GM20000 (cell line): ENCODE results near the gene PGGHG.

ENCODE experiments used
- DNase-seq: peaks from one replicate; pipeline ENCODE4 v3.0.0; 2012; ENCODE audit warnings: low spot score
- TF ChIP-seq, protein P1 (sequence below): IDR thresholded peaks from 2 replicates; pipeline ENCODE4 v1.5.1; 2012; ENCODE audit warnings: mild to moderate bottlenecking, control low read depth; ENCODE audit errors: extremely low read depth, missing control alignments

The PGGHG gene

DNA sequence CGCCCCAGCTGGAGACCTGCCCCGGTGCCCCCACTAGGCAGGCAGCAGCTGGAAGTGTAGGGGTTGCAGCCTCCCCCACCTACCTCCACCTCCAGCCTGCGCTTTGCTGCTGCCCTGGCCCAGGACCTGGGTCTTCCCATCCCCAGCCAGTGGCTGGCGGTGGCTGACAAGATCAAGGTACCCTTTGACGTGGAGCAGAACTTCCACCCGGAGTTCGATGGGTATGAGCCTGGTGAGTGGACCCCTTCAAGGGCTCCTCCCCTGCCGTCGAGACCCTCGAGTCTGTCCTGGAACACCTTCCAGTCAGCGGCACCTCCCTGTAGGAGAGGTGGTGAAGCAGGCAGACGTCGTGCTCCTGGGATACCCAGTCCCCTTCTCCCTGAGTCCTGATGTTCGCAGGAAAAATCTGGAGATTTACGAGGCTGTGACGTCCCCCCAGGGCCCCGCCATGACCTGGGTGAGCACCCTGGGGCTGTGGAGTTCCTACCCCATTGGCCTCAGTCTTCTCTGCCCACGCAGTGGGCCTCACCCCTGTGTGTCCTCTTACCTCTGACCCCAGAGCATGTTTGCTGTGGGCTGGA lies 4.4 kb downstream of the PGGHG start:
- TF ChIP-seq, protein P1, sequence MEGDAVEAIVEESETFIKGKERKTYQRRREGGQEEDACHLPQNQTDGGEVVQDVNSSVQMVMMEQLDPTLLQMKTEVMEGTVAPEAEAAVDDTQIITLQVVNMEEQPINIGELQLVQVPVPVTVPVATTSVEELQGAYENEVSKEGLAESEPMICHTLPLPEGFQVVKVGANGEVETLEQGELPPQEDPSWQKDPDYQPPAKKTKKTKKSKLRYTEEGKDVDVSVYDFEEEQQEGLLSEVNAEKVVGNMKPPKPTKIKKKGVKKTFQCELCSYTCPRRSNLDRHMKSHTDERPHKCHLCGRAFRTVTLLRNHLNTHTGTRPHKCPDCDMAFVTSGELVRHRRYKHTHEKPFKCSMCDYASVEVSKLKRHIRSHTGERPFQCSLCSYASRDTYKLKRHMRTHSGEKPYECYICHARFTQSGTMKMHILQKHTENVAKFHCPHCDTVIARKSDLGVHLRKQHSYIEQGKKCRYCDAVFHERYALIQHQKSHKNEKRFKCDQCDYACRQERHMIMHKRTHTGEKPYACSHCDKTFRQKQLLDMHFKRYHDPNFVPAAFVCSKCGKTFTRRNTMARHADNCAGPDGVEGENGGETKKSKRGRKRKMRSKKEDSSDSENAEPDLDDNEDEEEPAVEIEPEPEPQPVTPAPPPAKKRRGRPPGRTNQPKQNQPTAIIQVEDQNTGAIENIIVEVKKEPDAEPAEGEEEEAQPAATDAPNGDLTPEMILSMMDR = no peak
- DNase-seq = no peak

DNA sequence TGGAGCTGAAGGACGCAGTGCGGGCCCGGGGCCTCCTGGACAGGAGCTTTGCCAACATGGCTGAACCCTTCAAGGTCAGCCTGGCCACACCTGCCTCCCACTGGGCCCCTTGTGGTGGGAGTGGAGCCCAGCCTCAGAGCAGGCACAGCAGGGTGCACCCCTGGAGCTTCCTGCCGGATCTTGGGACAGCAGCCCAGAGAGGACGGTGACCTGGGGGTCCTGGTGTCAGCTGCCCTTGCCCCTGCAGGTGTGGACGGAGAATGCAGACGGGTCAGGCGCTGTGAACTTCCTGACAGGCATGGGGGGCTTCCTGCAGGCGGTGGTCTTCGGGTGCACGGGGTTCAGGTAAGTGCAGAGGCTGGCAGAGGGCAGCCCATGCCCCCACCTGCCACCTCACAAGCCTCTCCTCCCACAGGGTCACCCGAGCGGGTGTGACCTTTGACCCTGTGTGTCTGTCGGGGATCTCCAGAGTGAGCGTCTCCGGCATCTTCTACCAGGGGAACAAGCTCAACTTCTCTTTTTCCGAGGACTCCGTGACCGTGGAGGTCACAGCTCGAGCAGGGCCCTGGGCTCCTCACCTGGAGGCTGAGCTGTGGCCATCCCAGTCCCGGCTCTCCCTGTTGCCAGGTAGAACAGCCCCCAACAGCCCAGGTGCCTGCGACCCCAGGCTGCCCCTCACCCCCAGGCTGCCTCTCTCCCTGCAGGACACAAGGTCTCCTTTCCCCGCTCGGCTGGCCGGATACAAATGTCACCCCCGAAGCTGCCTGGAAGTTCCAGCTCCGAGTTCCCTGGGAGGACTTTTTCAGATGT lies 5.1 kb downstream of the PGGHG start:
- no peak for DNase-seq
- TF ChIP-seq, protein P1 = no peak

DNA sequence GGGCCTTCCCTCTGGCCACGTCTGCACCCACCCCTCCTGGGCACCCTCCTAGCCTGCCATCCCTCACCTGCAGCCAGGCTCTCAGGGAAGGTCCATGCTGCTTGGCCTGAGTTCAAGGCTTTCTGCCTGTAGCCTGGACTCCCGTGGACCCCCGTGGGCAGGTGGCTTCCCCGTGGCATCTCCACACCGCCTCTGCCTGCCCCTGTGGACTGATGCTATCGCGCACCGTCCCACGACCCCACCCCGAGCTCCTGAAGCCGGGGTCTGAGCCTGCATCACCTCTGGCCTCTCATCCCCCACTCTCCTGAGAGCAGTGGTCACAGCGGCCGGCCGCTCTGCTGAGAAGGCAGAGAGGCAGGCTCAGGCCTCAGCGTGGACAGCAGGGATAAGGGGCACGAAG lies 5.9 kb downstream of the PGGHG start:
- no peak for DNase-seq
- TF ChIP-seq, protein P1 = no peak

DNA sequence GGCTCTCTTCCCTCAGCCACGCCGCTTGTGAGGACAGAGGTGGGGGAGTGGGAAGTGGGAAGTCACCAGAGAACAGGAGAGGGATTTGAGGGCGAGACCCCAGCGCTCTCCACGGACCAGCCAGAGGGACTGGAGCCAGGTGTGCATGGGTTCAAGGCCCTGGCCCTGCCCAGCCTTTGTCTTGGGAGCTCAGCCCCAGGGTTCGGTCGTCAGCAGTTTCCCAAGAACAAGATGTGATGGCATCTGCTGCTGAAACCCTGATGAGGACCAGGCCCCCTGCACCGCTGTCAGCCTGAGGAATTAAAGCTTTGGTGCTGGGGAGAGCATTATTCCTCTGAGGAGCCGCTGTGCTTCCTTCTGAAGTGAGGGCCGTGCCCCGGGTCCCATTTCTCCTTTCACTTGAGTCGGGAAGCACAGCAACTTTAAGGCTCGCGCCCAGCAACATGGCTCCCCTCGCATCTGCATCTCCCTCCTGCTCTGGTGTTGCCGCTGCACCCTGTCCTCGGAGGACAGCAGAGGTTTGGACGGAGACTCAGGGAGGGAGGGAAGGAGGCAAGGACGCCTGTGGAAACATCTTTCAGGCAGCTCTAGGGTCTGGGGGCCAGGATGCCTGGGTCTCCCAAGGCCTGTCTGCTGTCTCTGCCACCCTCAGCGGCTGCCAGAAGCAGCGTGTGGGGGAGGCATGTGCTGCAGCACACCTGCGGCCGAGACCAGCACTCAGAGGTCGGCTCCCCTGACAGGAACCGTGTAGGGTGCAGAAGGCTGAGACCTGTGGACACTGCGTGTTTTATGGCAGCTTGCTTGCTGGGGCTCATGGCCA lies 6.6 kb downstream of the PGGHG start:
- TF ChIP-seq, protein P1 = no peak
- no peak for DNase-seq

DNA sequence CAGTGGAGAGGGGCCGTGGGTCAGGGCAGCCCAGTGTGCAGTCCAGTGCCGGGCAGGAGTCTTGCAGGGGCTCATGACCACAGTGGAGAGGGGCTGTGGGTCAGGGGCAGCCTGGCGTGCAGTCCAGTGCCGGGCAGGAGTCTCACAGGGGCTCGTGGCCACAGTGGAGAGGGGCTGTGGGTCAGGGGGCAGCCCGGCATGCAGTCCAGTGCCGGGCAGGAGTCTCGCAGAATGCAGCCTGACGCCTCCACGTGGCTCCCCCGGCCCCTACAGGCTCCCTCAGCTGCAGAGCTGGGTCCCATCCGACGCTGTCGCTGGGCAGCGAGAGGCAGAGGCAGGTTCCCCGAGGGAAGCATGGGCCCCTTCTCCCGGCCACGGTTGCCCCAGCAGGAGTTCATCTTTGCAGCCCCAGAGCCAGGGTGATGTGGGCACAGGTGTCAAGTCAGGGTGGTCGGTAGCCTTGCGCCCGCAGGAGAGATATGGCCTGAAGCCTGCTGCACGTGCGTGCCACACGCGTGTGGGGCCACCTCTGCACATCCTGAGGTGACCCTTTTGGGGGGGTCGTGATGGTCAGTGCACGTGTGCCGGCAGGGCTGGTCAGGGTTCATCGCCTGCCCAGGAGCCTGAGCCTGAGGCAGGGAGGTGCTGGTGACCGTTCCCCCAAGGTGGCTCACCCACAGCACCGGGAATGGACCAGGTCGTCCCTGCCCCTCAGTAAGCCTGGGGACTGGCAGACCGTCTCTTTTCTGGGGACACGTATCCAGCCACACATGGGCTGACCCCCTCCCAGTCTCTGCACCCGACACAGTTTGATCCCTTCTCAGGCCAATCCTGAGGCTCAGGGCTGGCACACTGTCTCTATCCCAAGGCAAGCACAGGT lies 7.5 kb downstream of the PGGHG start:
- TF ChIP-seq, protein P1 = no peak
- DNase-seq = no peak

DNA sequence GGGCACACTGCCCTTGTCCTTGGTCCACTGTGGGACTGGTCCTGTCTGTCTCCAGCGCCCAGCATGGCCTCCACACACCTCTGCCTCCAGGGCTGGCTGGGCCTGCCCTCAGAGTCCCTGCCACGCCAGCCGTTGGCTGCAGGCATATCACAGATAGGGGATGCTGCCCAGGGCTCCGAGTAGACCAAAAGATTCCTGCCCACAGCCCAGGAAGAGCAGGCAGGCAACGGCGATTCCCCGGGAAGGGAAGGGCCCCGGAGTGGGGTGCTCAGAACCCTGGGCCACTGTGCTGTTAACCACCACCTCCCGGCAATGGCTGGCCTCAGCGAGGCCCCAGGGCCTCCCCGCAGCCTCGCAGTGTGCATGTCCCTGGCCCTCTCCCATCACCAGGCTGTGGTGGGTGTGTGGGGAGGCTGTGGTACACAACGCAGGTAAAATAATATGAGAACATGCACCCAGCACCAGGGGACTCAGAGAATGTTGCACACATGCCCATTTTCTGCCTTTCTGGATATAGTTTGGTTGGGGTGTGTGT lies 8.2 kb downstream of the PGGHG start:
- TF ChIP-seq, protein P1 = no peak
- no peak for DNase-seq
